Mesenteric fat pad (tissue), 1 donor: ENCODE results near the gene IARS2. TPM values are rescaled to one million over a fixed set of nuclear protein-coding genes. Genes with fewer than 3 reads are reported as not detected.
"Not testable (repeated sequence)": the region's sequence is repeated elsewhere in the genome, so short reads cannot be mapped to it uniquely, and the experiment has no call there.

Experiments
- DNase-seq: peaks from one replicate; pipeline ENCODE4 v3.0.0-alpha.2; 2020; ENCODE audit warnings: low spot score
- total RNA-seq: library from RNA; stranded (reverse); fragmentation: NEBNext Ultra II Directional; extraction: Animal tissue kit (Norgen Biotek cat#: 25700); gene quantifications from one replicate; pipeline ENCODE4 v1.2.1, GENCODE V29; 2021
- donor health status: DM: yes; HTN: yes; CAD: no.

The IARS2 gene
- total RNA-seq, 1 donor from 2014 or later = 78.5 TPM

DNA sequence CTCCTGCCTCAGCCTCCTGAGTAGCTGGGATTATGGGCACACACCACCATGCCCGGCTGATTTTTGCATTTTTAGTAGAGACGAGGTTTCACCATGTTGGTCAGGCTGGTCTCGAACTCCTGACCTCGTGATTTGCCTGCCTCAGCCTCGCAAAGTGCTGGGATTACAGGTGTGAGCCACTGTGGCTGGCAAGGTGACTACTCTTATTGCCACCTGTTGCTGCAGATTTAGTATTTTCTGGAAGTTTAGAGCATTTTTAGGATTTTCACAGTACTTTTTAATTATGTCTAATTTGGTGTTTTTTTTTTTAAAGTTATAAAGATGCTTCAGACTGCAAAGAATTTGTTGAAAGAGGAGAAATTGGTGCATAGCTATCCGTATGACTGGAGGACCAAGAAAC is 16.5 kb downstream of the IARS2 start:
- DNase-seq = not testable (repeated sequence)

DNA sequence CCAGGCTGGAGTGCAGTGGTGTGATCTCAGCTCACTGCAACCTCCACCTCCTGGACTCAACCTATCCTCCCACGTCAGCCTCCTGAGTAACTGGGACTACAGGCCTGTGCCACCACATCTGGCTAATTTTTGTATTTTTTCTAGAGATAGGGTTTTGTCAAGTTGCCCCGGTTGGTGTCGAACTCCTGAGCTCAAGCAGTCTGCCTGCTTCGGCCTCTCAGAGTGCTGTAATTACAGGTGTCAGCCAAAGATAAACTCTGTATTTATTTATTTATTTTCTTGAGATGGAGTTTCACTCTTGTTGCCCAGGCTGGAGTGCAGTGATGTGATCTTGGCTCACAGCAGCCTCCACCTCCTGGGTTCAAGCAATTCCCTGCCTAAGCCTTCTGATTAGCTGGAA is 18.7 kb downstream of the IARS2 start:
- not testable (repeated sequence) for DNase-seq

DNA sequence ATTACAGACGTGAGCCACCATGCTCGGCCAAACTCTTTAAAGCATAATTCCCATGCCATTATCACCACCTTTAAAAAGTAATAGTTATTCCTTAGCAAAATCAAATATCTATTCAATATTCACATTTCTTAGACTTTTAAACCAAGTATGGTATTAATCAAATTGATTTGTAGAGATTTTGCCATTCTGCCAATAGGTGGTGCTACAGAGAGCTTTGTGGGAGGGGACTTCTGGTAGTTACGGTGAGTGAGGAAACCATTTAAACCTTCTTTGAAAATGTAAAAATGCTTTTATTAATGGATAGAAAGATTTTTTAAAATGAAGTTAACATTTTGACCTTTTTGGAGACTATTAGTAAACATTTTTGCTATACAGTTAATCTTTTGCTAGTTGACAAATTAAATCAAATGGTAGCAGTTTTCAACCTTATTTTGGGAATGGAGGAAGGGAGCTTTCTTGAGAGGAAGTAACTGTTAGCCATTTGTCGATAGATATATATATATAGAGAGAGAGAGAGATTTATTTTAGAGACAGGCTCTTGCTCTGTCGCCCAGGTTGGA is 19.3 kb downstream of the IARS2 start:
- DNase-seq = no peak

DNA sequence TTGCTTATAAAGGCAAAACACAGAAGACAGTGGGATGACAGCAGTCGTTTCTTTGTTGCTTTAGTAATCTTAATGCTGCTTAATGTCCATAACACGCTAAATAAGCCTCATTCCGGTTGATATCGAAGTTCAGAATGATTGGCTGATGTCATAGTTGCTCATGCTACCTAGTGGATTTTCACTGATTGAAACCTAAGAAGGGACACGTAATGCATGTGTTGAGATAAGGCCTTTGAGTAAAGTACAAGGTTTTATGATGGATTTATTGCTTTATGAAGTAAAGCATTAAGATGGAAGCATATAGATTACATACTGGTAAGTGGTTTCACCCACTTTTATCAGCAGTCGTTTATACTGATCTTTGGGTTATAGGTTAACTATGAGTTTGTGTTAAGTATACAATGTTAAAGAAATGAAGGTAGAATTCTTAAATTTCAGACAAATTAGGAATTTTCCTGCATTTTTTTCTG is 25.1 kb downstream of the IARS2 start:
- DNase-seq = no peak

DNA sequence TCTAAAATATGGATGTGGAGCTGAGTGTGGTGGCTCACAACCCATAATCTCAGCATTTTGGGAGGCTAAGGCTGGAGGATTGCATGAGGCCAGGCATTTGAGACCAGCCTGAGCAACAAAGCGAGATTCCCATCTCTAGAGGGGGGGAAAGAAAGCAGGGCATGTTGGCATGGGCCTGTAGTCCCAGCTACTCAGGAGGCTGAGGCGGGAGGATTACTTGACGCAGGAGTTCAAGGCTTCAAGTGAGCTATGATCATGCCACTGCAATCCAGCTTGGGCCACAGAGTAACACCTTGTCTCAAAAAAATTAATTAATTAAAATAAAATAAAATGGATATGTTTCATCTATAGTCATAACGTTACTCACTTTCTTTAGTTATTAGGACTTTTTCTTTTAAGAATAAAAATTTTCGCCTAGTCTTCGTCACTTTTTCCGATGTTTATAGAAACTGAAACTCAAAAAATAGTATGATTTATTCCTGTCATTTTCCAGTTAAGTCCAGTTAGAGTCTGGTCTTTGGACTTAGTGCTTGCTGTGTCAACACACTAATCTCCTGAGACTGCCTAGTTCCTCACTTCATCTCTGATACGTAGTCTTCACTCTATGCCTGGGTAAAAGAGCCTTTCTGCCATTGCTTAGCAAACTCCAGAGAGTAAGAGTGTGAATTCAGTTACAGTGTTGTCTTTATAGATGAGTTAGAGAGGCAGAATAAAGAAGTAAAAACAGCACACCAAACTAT is 28.0 kb downstream of the IARS2 start:
- no peak for DNase-seq

DNA sequence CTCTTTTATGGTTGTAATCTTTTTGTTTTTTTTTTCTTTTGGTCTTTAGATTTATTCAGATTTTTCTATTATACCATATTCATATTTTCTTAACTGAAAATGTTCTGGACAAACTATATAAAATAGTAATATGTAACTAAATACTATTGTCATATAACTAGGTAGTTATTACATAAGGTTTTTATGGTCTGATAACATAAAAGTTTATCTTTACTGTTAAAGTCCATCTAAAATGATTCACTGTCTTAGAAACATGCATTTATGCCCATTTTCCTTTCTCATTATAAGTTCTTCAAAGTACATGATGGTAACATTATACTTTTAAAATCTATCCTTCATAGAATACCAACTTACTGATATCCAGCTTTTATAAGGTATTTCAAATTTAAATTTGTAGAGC is 29.1 kb downstream of the IARS2 start:
- no peak for DNase-seq

DNA sequence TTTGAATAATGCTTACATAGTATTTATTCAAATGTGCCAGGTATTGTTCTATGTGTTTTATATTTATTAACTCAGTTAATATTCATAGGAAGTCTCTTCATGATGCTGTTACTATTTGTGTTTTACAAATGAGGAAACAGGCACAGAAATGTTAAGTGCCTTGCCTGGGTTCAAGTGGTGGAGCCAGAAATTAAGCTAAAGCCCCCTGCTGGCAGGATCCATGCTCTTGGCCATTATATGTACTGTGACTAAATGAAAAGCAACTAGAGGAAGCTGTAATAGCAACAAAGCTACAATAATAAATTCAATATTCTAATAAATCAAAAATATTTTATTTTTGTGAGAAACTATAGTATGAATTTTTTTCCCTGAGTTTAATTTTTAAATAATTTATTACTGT is 30.0 kb downstream of the IARS2 start:
- DNase-seq = no peak

DNA sequence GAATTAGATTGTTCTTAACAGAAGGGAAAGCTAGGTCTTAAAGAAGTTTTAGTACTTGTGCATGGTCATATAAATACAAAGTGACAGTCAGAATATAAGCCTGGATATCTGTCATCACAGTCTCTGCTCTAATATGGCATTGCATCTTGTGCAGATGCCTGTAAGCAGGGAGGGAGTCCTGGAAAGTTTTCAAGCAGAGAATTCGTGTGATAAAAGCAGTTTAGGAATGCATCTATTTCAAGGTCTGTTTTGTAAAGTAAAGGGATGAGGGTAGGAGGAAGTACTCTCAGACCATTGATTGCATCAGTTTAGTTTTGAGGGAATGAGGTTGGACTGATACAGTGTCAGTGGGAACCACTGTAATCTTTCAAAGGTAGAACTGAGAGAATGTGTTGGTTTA is 30.6 kb downstream of the IARS2 start:
- no peak for DNase-seq

DNA sequence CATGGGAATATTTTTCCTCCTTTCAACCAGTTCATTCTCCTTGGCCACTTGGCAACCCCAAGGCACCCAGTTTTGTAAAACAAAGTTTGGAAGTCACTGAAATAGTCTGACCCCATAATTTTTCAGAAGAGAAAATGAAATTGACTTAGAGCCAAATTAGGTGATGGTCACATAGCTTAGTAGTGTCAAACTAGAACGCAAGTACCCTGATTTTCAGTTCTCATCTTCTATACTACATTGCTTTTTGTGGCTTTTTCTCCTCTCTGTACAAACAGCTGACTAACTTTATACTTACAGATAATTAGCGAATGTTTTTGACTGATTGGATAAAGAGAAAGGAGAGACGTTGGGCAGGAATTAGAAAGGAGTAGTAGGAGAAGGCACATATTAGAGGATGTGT is 33.1 kb downstream of the IARS2 start:
- no peak for DNase-seq

DNA sequence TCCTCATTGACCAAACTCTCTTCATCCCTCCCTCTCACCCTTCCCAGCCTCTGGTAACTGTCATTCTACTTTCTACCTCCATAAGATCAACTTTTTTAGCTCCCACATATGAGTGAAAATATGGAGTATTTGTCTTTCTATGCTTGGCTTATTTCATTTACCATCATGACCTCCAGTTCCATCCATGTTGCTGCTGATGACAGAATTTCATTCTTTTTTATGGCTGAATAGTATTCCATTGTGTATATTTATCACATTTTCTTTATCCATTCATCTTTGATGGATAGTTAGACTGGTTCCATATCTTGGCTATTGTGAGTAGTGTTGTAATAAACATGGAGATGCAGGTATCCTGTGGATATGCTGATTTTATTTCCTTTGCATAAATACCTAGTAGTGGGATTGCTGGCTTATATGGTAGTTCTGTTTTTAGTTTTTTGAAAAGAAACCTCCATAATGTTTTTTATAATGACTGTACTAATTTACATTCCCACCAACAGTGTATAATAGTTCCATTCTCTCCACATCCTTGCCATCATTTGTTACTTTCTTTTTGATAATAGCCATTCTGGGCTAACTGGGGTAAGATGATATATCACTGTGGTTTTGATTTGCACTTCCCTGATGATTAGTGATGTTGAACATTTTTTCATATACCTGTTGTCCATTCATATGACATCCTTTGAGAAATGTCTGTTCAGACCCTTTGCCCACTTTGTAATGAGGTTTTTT is 35.7 kb downstream of the IARS2 start:
- DNase-seq = no peak

DNA sequence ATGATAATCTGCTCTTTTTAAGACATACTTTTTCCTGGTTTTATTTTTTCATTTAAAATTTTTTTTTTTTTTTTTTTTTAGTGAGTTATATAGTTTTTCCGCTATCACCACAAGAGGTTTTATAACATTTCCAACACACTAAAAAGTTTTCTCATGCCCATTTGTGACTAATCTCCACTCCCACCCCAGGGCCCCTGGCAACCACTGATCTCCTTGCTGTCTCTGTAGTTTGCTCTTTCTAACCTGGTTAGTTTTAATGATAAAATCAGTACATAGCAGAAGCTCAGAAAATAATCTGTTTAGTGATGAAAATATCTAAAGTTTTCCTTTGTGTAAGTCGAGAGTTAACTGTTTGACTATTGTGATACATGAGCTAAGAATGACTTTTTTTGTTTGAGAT is 41.8 kb downstream of the IARS2 start:
- DNase-seq = no peak

DNA sequence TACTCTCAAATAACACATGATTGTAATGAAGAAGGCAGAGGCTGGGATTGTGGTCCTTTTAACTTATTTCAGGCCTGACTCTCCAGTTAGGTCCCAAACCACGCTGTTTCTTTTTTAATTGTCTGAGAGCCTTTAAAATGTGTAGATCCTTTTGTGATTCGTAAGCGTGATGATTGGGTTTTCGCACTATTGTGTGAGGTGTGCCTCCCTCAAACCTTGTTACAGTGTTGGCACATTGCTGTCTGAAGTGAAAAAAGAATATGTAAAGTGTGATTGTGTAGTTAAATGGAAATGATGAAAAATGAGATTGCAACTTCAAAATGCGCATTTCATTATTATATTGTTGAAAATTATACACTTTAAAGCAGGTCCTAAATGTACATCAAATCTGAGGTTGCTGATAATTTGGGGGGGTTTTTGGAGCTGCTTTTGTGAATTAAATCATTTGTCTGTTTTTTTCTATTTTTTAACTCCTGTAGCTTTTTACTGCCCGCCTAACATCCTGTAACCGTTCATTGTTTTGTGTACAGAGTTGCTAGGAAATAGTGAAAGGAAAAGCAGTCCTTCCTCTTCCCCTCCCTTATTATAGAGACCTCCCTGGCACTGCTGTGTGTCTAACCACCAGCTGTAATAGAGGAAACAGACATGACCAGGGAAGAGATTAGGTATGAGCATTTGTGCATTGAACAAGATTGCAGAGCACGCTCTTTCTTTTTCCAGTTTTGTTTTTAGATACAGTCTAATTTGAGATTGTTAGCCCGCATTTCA is 43.3 kb downstream of the IARS2 start:
- no peak for DNase-seq

DNA sequence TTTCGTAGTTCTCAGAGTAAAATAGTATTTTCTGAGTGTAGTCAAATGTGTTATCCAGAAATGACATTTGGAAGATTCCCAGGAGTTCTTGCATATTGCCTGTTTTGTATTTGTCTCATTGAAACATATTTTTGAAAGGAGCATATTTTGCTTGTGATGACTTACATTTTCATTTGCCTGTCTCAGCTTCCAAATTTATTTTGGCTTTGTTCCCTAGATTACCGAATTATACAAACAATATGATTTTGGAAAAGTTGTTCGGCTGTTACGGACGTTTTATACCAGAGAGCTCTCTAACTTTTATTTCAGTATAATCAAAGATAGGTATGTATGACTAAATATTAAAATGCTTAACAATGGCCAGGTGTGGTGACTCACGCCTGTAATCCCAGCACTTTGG is 46.0 kb downstream of the IARS2 start:
- DNase-seq = no peak

DNA sequence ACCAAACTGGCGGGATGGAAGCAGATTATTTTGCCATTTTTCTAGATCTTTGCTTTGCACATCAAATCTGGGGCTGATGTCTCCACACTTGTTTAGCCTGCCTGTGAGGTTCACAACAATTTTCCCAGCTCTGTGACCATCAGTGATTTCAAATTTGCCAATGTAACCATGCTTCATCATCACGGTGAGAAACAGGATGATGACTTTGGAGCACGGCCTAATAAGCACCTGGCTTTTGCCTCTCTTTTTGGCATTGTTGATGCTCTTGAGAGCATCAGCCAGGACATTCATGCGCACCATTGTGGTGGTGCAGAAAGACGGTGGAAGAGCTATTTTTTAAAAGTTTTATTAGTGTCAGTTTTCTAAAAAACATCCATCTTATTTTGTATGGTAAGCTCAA is 50.1 kb downstream of the IARS2 start:
- no peak for DNase-seq

DNA sequence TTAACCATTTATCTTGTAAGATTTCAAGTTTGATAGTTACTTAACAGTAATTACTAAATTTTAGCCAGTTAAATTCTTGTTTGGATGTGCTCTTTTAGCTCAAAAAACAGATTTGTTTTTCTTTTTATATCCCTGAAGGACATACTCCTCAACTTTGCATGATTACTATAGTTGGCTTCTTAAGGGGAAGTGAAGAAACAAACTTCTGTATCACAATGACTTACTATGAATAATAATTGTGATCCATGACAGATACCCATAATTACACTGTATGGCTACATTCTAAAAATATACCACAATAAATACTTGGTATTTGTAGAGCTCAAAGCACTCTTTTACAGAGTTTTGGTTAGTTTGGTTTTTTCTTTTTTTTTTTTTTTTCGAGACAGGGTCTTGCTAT is 55.8 kb downstream of the IARS2 start:
- no peak for DNase-seq

DNA sequence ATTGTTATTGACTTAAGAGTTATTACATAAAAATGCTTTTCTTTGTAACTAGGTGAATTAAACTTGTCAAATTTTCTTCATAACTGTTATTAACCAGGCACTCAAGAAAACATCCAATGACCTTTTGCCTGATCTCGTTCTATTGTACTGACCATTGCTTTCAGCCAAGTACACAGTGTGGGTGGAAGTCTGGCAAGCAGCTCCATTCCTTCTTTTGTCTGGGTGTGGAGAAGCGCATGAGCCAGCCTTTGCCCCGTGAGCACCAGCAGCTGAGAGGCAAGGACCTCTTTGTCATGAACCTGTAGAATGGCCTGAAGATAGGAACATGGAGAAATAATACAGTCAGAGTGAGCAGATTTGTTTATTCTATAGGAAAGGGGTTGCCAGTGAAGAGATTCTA is 57.5 kb downstream of the IARS2 start:
- DNase-seq = no peak

DNA sequence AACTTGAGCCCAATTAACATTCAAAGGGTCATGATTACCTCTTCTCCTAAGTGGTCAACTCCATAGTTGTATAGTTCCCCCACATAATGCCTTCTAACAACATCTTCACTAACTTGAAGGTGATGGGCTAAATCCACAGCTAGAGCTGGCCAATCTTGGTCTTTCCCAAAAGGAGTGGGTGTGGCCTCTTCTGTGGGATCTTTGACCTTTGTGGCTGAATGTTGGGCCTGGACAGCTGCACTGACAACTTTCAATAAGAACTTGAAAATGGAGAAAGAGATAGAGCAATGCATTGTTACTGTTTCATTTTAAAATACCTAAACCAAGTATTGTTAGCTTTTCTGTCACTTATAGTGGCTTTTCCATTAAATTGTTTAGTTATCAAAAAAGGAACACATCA is 59.2 kb downstream of the IARS2 start:
- no peak for DNase-seq

DNA sequence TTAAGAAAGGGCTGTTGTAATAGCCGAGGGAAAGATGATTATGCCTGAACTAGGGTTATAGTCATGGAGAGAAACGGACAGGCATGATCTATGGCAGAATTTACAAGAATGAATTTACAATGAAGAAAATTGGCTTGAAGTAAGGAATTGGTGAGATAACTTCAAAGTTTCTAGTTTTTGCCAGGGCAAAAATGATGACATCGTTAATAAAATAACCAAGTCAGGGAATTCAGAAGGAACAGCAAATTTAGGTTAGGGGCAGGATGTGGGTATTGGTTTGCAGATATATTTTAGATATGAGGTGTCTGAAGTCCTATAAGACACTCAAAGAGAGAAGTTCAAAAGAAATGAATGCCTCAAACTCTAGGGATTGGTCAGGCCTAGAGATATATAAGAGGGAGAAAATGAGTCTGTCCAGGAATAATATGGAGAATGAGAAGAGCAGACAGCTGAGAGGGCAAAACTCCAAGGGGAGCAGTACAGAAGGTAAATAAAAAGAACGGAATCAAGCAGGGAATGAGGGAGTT is 62.8 kb downstream of the IARS2 start:
- DNase-seq = no peak

DNA sequence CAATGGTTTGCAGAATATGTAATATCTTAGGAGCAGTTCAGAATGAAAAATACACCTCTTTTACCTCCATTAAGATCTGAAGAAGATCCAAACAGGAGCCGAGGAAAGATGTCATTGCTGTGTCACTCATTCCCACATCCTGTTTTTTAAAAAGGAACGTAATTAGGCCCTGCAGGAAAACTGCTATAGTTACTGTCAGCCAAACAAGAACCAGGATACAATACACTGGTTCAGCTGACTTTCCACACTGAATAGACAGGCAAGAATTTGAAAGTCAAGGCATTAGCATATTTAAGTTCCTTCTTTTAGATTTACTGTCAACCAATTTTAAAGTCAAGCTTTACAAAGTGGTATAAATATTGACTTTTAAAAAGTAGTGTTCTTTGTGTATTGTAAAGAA is 63.8 kb downstream of the IARS2 start:
- no peak for DNase-seq

DNA sequence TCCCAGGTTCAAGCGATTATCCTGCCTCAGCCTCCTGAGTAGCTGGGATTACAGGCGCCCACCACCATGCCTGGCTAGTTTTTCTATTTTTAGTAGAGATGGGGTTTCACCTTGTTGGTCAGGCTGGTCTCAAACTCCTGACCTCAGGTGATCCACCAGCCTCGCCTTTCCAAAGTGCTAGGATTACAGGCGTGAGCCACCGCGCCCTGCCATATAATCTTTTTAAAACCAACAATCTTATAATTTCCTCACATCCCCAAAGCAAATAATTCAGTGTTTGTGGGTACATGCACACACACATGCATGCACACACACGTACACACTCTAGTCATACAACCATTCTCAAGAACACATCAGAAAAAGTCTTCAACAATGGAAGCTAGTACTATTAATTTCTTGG is 64.6 kb downstream of the IARS2 start:
- not testable (repeated sequence) for DNase-seq

DNA sequence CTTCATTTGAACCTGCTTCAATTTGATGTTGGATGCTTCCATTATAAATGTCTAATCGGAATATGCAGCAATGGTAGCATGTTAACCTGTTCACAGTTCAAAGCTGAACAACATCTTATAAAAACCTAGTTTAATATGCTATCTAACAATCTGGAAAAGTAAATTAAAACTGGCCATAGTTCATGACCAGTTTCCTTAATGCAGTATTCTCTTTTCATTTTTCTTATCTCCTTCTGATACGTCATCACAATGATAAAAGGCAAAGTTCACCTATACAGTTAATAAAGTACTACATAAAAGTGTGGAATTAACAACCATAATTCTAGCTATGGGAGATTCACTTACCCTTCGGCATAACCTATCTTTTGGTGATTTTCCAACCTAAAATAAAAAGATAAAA is 65.1 kb downstream of the IARS2 start:
- DNase-seq = no peak

DNA sequence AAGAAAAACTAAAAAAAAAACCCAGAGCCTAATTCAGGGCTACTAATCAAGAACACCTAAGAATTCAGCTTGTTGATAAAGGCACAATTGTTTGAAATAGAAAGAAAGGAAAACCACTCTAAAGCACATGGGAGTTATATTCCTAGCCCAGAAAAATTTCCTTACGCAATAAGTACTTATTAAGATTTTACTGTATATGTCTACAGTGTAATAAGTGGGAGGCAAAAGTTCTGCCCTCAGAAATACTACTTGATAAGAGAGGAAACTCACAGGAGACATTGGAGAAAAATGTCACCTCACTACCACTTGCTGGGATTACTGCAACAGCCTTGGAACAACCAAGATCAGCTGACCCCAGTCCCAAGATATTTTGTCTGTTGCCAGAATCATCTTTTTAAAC is 66.1 kb downstream of the IARS2 start:
- no peak for DNase-seq
